ENCODE measurements around the gene ATP6V0D1.

- TF ChIP-seq POLR2AphosphoS5 (IDR thresholded peaks at IDR 0.05; ENCODE audit: borderline replicate concordance, low read depth, low read length) (no peak), EZH2 (IDR thresholded peaks at IDR 0.05) (no peak)
Measured at GRCh38 chr16:67448580-67448979, 32.4 kb downstream of the ATP6V0D1 start.
